C1 segment of cervical spinal cord (tissue), 14 donors: ENCODE results near the gene NFIA.
"Not testable (repeated sequence)": the region's sequence is repeated elsewhere in the genome, so short reads cannot be mapped to it uniquely, and the experiment has no call there.

Experiments
- DNase-seq, 14 donors: peaks; one replicate each; lab custom pipeline; 2025; lab: John Stamatoyannopoulos, UW

NFIA gene

GRCh38 chr1:61126843-61127242 lies 44.5 kb downstream of the NFIA start:
- not testable (repeated sequence) for DNase-seq

DNA sequence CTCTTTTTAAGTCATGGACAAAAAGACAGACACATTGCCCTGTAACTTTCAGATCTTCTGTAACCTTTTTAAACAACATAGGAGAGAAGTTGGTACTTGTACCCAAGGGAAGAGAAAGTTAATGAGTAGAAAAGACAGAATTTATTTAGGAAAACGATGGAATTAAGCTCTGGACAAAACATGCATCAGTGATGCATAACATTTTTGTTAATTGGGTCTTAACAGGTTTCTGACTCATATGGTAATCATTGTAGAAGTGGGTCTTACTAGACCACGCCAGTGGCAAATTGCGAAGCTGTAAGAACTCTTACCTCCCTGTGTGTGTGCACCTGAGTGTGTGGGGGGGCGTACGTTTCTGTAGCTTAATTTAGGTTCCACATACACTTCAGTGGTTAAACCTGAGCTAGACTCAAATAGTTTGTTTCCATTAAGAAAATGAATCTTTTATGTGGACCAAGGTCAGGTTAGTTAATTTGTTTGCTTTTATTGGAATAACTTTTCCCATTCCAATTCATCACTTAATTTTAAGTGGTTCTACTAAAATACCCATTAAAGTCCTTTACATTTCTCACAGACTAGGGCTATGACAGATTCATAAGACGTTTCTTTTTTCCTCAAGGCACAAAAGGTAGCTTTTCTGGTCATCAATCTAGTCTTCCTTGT lies 48.1 kb downstream of the NFIA start:
- DNase-seq = no peak

GRCh38 chr1:61131248-61131647 lies 48.9 kb downstream of the NFIA start:
- no peak for DNase-seq

DNA sequence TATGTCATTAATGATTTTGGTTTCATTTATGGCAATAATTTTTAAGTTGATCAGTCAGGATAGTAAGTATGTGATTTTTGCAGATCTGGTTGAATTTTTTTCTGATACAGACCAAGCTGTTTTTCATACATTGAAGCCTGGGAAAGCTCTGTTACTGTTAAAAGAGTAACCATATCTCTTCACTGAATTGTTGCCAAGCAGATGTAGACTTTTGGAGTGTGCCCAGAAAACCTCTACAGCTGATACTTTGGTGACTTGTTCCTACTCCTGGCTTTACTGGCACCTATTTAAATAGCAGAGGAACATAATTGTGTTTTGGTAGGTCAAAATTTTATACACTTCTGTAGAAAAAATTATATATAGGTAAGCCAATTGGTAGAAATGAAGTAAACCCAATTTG lies 49.4 kb downstream of the NFIA start:
- no peak for DNase-seq

GRCh38 chr1:61132176-61132638 lies 49.8 kb downstream of the NFIA start:
- no peak for DNase-seq

GRCh38 chr1:61132645-61133334 lies 50.4 kb downstream of the NFIA start:
- DNase-seq = no peak

GRCh38 chr1:61133335-61134019 lies 51.1 kb downstream of the NFIA start:
- no peak for DNase-seq

- DNase-seq = no peak
Measured at GRCh38 chr1:61135291-61135690, 52.9 kb downstream of the NFIA start.

- DNase-seq = no peak
Measured at GRCh38 chr1:61138305-61138704, 55.9 kb downstream of the NFIA start.

DNA sequence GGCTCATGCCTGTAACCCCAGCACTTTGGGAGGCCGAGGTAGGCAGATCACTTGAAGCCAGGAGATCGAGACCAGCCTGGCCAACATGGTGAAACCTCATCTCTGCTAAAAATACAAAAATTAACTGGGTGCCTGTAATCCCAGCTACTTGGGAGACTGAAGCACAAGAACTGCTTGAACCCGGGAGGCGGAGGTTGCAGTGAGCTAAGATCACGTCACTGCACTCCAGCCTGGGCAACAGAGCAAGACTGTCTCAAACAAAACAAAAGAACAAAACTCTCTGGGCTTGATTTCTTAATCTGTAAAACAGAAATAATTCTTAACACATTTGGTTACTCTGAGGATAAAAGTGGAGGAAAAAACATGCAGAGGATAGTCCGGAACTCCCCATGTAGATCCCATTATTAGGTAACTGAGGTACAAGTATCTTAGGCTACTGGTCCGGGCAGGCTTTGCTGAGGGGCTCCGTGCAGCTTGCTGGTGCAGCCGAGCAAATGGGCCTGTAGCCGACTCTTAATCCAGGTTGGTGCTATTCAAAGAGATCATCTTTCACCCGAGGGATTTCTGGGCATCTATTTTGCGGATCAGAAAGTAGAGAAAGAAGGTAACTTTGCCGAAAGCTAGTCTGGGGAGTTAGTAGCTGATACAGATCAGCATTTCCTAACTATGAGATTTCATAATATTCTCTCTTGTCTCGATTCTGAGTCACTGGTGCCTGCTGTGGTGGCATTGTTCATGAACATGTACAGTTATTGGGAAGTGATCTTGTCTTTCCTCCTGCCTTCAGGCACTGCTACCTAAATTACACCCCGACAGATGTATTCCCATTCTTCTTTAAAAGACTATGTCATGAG lies 56.8 kb downstream of the NFIA start:
- DNase-seq = no peak

DNA sequence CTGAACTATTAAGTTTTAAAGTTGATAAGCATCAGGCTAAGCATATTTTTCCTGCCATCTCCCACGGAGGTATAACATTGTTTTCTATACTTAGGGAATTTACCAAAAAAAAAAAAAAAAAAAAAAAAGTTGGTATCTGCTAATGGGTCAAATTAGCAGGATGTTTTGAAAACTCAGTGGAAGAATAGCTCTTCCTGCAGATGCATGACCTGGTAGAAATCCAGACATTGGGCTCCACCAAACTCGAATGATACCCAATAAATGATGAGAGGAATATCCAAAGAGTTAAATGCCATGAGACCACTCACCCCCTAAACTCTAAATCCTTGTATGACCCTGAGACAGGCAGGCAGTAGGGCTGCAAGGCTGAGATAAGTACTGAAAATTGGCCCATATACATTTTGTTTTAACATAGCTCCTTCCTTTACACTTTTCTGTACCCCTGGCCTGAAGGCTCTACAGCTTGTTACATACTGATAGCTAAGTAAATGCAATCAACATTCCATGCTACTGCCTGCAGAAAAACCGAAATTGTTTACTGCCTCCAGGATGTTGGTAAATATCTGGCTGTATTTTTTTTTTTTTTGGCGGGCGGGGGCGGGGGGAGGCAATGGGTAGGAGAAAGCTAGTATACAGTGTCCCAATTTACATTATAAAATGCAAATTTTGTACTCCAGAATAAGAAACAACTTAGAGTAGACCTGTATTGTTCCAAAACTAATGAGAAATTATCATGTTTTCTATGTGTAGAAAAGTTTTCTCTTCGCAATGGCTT lies 57.6 kb downstream of the NFIA start:
- no peak for DNase-seq

DNA sequence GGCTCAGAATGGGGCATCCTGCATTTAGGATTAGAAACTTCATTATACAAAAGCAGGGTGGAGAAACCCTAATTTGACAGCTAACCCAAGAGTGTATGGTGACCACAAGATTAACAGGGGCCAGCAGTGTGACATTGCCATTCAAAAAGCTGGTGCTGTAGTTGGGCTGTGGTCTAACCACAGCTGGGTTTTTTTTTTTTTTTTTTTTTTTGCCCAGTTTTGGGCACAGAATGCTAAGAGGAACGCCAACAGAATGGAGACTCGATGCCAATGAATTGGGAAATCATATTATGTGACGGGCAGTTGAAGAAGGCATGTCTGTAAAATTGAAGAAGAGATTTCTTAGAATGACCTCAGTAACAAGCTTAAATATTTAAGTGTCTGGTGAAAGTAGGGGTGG lies 58.4 kb downstream of the NFIA start:
- no peak for DNase-seq

DNA sequence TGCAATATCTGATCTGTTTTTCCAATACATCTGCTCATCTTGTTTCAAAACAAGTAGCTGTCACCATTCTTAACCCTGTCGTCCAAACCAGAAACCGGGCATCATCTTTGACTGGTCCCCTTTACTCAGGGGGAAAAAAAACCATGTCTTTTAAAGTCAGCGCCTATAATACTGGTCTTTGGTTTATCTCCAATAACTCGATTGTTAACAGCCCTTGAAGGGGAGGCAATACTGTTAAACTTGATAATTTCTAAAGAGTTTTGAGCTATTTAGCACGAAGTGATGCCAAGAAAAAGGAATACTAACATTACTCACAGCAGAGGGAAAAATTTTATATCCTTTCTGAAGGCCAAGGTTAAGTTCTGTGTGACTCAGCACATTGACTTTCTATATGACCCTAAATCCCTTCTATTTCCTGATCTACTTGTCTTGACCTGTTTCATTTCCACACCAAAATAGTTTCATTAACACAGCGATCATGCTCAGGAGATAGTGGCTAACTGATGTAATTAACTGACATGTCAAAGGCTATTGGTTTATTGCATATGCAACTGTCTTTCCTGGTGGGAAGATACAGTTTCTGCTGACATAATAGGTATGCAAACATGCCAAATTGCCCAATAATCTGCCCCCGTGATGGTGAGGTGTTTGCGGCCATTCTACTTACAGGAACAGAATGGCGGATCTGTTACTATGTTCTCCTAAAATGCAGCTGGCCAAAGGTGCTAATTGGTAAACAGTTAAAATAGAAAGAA lies 59.1 kb downstream of the NFIA start:
- DNase-seq = no peak

GRCh38 chr1:61142043-61142440 lies 59.7 kb downstream of the NFIA start:
- DNase-seq = no peak

DNA sequence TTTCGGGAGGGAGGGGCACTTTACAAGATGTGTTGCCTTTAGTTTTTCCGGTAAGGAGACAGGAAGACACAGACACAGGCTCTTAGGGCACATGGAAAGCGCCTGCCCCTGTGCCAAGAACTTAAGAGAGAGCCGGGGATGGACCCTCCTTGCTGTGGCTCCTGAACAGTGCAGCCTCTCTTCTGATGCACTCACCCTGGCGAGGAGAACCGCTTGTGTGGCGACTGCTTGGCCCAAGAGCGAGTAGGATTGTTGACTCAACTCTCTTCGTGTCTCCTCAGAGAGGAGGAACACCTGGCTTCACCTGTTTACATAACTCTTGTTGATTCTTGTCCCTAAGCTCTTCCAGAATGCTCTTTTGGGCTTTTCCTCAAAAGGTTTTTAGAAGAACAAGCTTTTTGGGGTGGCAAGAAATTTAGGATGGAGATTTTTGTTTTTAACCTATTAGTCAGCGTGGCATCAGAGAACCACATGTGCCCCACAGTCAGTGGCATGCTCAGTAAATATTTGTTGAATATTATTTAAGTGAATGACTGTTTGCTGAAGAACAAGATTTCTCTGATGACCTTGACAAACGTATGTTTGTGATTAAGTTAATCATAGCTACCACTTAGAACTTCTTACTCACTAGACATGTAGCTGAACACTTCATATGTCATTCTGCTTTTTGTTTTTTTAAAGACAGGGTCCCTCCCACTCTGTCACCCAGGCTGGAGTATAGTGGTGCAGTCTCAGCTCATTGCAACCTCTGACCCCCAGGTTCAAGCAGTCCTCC lies 60.6 kb downstream of the NFIA start:
- DNase-seq = no peak

- no peak for DNase-seq
Measured at GRCh38 chr1:61143821-61144424, 61.6 kb downstream of the NFIA start.

DNA sequence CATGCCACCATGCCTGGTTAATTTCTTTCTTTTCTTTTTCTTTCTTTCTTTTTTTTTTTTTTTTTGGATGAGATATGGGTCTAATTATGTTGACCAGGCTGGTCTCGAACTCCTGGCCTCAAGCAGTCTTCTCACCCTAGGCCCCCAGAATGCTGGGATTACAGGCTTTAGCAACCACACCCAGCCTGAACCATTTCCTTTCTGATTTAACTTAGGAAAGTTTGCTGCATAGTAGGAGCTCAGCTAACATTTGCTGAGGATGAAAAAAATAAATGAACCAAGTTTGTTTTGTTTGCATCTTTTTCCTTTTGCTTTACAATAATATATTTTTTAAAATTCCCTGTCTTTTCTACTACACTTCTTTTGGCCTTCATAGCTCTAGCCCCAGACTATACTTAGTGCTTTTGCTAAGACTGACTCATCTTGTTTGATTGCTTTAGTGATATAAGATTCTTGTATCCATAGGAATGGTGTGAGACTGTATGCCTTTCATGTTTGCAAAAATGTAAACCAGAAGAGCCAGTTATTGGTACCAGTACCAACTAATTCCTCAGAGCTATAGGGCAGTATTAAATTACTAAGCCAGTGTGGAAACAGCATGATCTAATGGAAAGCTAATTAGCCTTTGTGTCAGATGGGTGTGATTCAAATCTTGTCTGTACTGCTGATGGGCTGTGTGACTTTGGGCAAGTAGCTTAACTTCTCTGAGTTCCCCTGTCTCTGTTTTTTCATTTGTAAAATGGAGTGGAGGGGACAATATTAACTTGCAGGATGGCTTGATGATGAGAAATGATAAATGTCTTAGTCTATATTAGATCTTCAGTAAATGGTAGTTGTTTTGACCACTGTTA lies 66.9 kb downstream of the NFIA start:
- DNase-seq = no peak

DNA sequence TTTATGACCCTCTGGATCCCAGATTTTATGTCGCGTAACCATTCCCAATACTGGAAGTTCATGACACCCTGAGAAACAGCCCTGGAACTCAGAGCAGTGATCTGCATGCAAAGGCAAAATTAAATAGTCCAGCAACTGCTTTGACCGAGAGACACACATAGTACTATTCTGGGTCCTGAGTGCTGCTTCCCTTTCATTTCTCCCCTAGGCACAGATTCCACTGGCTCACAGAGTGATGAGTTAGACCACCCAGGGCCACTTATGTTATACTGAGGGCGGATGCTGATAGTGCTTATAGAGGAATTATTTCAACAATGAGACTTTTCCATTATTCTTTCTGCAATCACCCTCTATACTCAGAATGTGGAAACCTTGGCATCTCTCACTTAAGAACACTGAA lies 69.2 kb downstream of the NFIA start:
- no peak for DNase-seq
